Colon (tissue), 2 donors: ENCODE measurements around the gene CAMKK1.
"Not testable (repeated sequence)": the region's sequence is repeated elsewhere in the genome, so short reads cannot be mapped to it uniquely, and the experiment has no call there.

Source experiments
- FAIRE-seq: peaks from 2 replicates; lab custom pipeline; 2012; peaks lifted over from hg19 to GRCh38; lab: Jason Lieb, UNC
- donor health status: control.
- donor health status: control.

The CAMKK1 gene

DNA sequence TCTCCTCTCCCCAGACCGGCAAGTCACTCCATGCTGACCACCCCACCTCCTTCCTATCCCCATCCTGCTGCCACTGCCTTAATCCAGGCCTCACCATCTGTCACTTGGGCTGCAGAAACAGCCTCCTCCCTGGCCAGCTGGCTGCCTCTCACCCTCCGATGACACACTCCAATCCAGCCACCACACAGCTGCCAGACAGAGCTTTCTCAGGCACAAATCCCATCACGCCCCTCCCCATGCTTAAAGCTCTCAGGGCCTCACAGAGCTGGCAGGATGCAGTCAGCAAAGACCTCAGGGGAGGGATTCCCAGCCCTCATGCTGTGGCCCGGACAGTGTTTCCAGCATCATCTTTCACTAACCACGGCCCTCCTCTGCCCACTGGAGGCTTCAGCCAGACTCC is 13.7 kb downstream of the CAMKK1 start:
- FAIRE-seq, result no peak

DNA sequence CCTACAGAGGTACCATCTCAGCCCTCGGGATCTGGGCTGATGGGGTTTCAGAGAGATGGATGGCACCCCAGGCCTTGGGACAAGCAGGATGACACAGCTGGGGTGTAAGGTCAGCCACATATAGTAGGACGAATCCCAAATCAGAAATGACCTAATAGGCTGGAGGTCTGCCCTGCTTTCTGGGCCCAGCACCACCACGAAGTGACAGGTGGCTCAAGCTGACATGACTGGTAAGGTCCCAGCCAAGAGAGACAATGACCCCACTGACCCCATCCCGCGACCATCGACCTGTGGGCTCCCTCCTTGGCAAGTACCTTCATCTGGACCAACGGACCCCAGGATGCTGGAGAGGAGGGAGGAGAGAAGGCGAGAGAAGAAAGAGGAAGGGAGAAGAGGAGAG is 15.6 kb downstream of the CAMKK1 start:
- no peak for FAIRE-seq

DNA sequence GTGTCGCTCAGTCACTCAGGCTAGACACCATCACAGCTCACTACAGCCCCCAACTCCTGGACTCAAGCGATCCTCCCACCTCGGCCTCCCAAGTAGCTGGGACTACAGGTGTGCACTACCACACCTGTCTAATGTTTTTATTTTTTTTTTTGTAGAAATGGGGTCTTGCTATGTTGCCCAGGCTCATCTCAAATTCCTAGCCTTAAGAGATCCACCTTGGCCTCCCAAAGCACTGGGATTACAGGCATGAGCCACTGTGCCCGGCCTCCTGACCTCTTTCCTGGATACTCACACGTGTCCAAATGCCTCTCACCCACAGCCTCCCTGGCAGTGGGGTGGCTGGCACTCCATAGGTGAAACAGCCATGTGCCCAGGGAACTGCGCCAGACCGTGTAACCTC is 17.5 kb downstream of the CAMKK1 start:
- FAIRE-seq, result no peak

DNA sequence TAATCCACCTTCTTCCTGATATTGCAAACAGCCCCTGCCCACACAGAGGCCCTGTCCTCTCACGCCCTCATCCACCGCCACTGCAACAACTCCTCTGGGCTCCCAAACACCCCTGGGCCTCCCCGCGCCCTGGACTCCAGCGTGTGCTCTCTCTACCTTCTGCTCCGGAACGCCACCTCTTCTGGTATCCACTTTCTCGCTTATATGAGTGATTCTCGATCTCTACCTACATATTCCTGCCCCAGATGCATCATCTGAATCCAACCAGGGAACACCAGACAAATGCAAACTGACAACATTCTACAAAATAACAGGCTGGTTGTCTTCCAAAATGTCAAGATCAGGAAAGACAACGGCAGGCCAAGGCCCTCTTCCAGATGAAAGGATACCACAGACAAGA is 19.0 kb downstream of the CAMKK1 start:
- no peak for FAIRE-seq

DNA sequence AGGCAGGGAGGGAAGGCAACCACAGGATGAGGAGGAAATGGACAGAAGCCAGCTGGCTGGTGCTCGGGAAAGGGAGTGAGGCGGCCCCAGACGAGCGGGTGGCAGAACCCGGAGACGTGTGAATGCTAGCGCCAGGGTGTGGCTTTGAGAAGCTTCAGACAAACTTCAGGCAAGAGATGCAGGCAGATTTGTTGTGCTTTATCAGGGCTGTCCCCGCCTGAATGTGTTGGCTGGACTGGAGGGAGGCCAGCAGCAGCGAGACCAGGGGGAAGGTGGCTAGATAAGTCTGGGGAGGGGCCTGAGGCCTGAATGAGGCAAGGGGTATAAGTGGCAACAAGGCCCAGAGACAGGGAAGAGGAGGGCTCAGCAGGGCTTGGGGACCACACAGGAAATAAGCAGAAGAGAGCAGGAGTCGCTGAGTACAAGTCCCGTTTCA is 22.0 kb downstream of the CAMKK1 start:
- no peak for FAIRE-seq

DNA sequence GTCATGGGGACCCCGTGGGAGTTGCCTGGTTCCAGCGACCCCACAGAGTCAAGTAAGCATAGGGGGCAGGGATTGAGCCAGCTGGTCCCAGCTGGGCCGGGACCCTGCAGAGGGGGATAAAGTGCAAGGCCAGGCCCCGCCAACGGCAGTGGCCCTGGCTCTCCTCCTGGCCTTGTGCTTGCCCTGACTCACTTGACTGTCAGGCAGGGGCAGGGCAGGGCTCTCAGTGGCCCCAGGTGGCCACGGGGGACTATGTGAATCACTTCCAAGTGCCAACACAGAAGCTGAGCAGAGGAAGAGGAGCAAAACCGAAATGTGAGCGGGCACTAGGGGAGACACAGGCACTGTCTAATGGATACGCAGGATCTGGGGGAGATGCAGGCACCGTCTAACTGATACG is 25.2 kb downstream of the CAMKK1 start:
- no peak for FAIRE-seq

DNA sequence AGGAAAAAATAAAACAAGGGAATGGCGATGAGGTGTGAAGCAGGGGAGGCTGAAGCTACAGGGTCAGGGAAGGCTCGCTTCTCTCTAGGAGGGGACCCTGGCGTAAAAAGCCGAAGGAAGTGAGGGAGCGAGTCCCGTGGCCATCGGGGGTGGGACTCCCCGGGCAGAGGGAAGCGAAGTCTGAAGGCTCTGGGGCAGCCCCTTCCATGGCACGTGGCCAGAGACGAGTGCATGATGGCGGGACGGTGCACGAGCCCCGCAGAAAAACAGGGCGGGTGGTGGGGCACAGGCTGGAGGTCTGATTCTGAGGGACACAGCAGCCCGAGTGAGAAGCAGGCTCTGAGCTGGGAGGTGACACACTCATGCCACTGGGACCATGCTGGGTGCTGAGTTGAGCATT is 25.7 kb downstream of the CAMKK1 start:
- FAIRE-seq, result no peak

DNA sequence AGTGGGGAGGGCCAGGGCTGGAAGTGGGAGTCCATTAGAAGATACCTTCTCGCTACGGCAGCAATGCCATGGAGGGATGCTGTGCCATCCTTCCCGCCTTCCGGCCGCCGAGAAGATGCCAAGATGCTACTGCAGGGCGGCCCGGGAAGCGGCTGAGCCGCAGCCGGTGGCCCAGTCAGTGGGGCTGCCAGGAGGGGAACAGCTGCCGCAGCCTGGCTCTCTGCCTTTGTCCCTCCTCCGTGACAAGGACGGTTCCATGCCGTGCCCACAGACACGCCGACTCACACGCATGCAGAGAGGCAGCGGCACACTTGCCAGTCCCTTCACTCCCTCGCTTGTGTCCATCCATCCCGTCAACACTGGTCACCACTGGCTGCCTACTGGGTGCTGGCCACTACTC is 26.6 kb downstream of the CAMKK1 start:
- FAIRE-seq, result no peak

DNA sequence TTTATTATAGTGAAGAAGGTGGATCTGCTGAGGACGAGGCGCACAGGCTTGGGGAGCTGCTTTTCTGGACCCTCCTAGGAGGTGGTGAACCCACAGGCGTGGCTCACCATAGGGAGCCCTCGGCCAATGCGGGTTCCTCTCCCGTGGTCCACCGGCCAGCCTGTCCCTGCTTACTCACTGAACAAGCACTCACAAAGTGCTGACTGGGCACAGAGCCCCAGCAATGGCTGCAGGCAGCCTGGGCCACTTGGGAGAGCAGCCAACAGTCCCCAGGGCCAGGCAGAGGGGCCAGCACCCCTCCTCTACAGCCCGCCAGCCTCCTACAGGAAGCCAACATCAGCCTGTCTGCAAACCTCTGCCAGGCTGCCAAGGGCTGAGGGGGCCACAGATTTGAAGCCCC is 27.7 kb downstream of the CAMKK1 start:
- FAIRE-seq, result no peak

DNA sequence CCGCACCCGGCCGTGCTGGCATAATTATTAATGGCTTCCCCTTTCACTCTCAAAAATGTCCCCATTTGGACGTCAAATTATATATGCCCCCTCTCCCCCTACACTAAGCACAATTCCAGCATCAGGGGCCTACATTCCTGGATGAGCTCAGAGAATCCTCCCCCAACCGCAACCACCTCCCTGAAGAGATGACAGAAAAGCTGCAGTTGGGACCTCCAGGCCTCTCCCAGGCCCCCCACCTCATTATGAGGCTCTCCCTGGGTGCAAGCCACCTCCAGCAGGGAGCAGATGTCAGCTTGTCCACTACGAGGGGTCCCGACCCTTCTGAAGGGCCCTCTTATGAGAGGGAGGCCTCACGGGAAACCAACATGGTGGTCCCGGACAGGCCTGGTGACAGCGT is 28.3 kb downstream of the CAMKK1 start:
- no peak for FAIRE-seq

DNA sequence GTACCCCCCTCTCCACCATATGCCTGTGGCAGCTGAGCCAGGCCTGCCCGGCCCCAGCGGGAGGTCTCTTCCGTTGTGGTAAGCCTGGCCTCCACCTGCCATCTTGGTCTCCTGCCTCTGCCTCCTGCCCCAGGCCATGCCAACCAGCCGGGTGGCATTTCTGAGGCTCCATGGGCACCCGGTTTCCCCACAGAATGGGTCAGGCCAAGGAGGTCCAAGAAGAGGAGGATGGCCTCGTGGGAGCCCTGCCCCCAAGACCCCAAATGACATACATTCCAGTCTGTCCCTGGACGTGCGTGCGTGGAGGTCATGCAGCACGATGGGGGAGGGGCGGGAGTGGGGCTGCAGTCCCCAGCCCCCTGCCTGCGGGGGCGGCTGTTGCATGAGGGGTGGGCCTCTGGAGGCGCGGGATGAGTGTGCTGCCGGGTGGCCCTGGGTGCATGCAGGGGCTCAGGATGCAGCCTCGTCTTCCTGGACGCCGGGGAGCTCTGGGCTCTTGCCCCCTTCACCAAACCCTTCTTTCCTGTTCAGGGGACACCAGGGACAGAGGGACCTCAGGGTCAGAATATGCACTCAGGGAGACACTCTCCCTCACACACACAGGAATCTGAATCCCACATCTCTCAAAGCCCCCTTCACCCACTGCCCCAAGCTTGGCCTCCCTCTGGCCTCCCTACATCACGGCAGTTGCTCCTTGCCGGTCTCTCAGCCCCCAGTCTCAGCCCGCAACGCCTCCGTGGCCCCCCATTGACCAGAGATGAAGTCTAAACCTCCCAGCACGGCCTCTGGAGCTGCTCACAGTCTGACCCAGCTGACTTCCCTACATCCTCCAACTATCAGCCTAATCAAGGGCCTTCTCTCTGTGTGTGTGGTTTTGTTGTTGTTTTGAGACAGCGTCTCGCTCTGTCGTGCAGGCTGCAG is 30.8 kb downstream of the CAMKK1 start:
- no peak for FAIRE-seq

DNA sequence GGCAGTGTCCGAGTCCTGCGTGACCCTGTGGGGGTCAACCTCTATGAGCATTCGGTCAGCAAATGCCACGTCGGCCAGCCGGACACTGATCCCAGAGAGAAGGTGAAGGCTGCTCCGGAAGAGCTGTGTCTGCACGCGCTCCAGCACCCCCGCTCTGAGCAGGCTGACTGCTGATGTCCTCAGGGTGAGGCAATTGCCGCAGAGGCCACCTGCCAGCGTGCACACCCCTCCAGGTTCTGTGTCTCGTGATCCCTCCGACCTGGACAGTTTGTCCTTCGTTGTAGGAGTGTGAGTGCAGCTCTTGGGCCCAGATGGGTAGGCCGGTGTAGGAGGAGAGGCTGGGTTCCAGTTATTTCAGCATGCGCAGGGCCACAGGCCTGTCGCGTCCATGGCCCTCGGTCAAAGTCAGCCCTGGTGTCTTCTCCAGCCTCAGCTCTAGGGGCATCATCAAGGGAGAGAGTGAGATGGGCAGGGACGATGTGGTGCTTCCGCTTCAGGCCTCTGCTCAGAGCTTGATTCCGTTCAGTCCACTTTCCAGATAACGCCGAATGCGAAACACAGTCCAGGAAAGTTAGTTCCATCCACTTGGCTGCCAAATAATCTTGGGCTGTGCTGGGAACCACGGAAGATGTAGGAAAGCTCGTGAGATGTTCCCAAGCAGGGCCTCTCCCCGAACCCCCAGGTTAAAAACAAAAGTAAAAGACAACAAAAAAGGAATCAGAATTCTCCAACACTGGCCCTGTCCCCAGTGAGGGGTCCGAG is 31.7 kb downstream of the CAMKK1 start:
- FAIRE-seq, result no peak

DNA sequence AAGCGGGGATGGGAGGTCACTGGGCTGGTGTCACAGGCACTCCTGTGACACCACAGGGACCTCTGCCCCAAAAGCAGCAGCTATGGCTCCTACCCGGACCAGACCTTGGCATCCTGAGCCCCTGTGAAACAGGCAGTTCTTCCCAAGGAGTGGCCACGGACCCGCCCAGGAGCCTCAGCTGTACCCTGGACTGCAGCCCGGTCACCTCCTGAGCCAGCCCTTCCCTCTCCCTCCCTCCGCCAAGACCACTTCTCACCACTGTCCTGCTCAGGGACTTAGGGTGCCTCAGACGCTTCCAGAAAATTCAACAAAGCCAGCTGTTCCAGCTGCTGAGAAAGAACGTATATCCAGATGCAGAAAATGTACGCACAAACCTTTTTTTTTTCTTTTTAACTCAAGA is 32.9 kb downstream of the CAMKK1 start:
- no peak for FAIRE-seq

DNA sequence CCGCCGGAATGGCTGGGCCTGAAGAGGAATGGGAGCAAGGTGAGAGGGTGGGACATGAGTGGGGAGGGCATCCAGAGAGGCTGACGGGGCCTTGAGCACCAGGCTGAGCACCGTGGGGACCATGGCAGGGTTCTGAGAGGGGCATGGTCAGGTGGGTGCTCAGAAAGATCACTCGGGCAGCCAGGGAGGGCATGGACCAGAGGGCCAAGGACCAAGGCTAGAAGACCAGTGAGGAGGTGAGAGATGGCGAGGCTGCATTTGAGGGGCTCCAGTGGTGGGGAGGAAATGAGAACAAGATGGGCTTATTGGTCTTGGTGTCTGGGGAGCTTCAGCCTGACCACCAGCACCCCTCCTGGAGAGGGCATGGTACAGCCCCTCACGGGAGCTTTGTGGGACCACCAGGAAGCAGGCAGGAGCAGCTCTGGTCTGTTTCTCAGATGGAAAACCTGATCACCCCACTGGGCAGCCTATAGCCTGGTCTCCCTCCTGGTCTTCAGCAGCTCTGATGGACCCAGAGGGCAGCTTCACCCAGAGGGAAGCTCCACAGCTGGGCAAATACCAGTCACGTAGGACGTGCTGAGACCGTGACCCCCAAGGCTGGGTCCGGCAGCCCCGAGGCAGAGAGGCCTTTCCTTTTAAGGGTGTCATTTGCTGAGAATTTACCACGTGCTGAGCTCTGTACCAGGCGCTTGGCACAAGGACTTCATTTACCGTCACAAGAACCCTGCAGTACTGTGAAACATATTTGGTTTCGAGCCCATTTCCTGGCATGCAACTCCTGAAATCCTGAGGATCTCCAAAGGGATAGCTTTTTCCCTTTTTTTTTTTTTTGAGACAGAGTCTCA is 35.4 kb downstream of the CAMKK1 start:
- FAIRE-seq, result no peak

DNA sequence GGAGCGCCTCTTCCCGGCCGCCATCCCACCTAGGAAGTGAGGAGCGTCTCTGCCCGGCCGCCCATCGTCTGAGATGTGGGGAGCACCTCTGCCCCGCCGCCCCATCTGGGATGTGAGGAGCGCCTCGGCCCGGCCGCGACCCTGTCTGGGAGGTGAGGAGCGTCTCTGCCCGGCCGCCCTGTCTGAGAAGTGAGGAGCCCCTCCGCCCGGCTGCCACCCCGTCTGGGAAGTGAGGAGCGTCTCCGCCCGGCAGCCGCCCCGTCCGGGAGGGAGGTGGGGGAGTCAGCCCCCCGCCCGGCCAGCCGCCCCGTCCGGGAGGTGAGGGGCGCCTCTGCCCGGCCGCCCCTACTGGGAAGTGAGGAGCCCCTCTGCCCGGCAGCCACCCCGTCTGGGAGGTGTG is 38.6 kb downstream of the CAMKK1 start:
- not testable (repeated sequence) for FAIRE-seq

DNA sequence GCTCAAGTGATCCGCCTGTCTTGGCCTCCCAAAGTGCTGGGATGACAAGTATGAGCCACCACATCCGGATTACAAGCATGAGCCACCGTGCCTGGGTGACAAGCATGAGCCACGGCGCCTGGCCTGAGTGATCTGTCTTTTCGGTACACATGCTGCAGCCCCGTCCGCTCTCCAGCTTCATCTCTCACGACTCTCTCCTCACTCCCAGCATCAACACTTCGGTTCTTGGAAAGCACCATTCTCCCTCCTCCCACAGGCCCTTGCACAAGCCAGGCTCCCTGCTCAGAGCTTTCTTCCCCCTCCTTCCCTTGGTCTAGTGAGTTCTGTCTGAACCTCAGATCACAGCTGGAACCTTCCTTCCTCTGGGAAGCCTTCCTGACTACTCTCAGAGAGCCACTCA is 40.3 kb downstream of the CAMKK1 start:
- FAIRE-seq, result no peak

DNA sequence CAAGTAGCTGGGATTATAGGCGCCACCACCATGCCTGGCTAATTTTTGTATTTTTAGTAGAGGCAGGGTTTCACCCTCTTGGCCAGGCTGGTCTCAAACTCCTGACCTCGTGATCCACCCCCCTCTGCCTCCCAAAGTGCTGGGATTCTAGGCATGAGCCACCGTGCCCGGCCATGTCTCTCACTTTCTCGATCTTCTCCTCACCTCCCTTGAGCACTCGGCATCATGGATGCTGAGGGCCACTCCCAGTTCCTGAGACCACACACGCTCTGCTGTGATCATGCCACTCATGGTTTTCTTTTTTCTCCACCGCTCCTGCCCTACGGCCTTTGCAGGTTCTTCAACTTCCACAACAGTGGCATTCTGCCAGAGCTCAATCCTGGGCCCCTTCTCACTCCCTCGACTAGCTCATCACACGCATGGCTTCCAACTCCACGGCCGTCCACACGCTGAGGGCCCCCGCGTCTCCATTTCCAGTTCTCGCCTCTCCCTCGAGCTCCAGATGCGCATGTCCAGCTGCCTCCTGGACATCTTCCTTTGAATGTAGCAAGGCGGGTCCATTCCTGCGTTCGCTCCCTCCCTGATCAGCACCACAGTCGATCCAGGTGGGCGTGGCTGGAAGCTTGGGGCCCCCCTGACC is 41.3 kb downstream of the CAMKK1 start:
- no peak for FAIRE-seq

DNA sequence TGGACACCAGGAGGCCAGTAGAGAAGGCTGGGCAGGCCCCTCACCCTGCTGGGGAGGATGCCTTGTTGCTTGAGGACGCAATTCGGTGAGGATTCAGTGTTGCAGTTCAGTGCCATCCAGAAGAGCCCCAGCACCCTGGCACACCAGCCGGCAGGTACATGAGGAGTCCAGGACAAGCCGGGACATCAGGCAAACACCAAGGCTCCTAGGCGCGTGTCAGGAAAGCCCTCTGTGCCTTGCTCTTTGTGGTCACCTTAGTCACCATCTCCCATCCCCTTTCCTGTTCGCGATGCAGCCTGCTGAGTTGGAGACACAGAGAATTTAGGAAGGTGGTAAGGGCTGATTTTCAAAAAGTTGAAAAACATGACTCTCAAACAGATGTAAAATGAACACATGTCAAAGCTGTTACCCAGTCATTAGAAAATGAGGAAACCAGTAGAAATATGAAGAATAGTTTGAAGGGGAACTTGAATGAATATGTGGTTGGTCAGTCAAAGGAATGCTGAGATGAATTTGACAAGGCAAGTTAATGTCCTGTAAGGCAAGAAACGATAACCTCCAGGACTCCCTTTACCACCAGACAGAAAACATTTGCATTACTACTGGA is 44.5 kb downstream of the CAMKK1 start:
- FAIRE-seq, result no peak

DNA sequence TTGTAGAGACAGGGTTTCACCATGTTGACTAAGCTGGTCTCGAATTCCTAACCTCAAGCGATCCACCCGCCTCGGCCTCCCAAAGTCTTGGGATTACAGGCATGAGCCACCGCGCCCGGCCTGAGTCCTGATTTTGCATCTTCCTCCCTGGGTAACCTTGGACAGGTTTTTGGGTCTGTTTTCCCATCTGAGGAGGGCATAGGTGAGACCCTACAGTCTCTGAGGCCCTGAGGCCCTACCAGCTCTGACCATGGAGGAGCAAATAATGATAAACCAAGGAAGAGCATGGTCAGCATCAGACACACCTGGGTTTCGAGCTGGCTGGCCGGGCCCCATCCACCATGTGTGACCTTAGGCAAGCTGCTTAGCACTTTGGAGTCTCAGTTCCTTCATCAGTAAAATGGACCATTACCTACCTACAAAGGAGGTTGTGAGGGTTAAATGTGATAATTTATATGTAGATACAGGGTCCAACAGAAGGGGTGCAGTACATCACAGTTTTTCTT is 45.6 kb downstream of the CAMKK1 start:
- FAIRE-seq, result no peak

DNA sequence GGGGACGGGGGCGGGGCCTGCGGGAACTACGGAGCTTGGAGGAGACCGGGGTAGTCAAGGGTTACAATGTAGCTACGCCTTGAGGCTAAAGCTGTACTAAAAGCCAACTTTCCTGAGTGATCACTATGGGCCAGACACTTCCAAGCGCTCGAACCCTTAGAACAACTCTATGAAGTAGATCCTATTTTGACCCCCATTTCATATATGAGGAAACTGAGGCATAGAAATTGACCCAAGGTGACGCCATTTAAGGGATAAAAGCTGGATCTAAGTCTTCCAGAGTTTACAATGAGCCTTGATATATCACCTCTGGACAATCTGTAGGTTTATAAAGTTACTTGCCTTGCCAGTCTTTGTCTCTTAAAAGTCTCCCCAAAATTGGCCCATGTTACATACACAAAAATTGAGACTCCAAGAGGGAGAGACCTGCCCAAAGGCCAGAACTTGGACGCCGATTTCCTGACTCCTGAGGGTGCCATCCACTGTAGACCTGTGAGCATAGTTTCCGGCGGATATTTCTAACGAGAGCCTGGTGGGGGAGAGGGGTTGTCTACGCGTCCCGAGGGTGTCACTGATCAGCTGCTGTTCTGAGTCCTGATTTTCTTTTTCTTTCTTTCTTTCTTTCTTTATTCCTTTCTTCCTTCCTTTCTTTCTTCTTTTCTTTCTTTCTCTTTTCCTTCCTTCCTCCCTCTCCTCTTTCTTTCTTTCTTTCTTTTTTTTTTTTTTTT is 46.3 kb downstream of the CAMKK1 start:
- no peak for FAIRE-seq
